Airway epithelial cell (primary cell): ENCODE data around the gene PRR18. TPM values are rescaled to one million over a fixed set of nuclear protein-coding genes. Genes with fewer than 3 reads are reported as not detected.

ENCODE experiments used
- total RNA-seq: library from RNA; depleted of rRNA; stranded (reverse); fragments of >200 nt; gene quantifications from 2 replicates; pipeline ENCODE4 v1.2.3, GENCODE V29; 2015

PRR18 gene
- total RNA-seq = 0.14 TPM in 1 of 2 replicates, not detected in the other

GRCh38 chr6:166308033-166308768 is at the start of gene PRR18:
Gene PRR18 (minus strand): TSS chr6:166308392. CDS start chr6:166308142, 250 bp downstream.

DNA sequence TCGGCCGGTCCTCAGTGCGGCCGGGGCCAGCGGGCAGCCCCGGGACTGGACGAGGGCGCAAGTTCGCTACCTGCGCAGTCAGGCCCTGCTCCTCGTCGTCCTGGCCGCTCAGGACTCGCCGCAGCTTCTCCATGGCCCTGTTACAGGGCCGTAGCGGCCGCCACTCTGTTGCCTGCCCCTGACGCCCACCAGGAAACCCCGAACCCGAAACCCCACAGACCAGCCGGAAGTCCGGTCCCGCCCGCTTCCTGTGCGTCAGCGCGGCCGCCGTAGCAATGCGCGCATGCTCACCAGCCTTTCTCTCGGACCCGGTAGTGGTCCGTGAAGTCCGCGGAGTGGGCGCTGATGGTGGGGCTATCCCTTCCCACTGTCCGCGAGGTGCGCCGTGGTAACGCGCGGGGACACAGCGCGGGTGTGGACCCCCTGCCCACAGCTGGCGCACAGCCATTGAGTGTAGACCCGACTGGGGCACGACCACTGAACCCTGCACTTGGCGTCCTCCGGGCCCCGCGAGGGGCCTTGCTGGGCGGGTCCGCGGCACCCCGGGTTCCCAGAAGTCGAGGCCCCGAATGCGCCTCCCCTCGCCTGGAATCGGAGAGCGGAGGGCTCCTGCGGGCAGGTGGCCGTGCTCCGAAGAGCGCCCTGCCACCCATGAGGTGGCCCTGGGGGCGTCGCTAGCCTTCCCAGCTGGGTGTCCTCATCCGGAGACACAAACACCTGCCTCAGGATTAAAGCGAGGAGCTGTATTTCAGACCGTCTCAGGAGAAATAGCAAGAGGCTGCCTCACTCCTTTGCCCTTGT is 34.4 kb upstream of the PRR18 start, which contains the start of gene SFT2D1:
SFT2D1 (minus strand) TSS at position 197 of the 801 bp plus-strand sequence; CDS start at position 133, 64 bp downstream.

Other genes with a start within 250 kb of the PRR18 start
- gene TBXT, start 140.5 kb downstream of the PRR18 start, total RNA-seq = not detected in 2 replicates
- gene SFT2D1, start 34.2 kb upstream of the PRR18 start, total RNA-seq = 47.4 and 49.7 TPM in 2 replicates
- 27.5 and 32.1 TPM in 2 replicates for gene MPC1, start 74.5 kb upstream of the PRR18 start, total RNA-seq